Lung (tissue), 12 donors: ENCODE results near the gene POU2F2. TPM values are rescaled to one million over a fixed set of nuclear protein-coding genes. Genes with fewer than 3 reads are reported as not detected.

Source experiments
- ATAC-seq: fragments of 200-7000 bp; cut with Tn5 transposase; one replicate; pipeline ENCODE4 v1.9.1; 2020; ENCODE audit warnings: moderate number of reproducible peaks; ENCODE audit not compliant: insufficient read depth, low FRiP score
- DNase-seq, 3 donors: peaks; one replicate each; pipeline ENCODE4 v3.0.0-alpha.2; 2013 to 2017
- H3K27ac ChIP-seq, 2 donors: one replicate each; pipeline ENCODE4 v1.5.1; 2013; ENCODE audit warnings: mild to moderate bottlenecking in 2 of 2, moderate library complexity in 2 of 2, control low read depth in 1 of 2, inconsistent platforms in 1 of 2, low read depth in 1 of 2, low read length in 1 of 2
- H3K27me3 ChIP-seq, 3 donors: one replicate each; pipeline ENCODE4 v1.5.1; 2013; ENCODE audit warnings: low read length in 2 of 3; ENCODE audit not compliant: control insufficient read depth in 3 of 3, insufficient read depth in 3 of 3
- H3K36me3 ChIP-seq, 4 donors: one replicate each; pipeline ENCODE4 v1.5.1; 2013; ENCODE audit warnings: low read length in 4 of 4, mild to moderate bottlenecking in 1 of 4, moderate library complexity in 1 of 4; ENCODE audit not compliant: control insufficient read depth in 4 of 4, insufficient read depth in 4 of 4
- H3K4me1 ChIP-seq, 5 donors: one replicate each; pipeline ENCODE4 v1.5.1; 2013; ENCODE audit warnings: low read length in 5 of 5, mild to moderate bottlenecking in 2 of 5, moderate library complexity in 1 of 5; ENCODE audit not compliant: control insufficient read depth in 5 of 5, insufficient read depth in 5 of 5
- H3K4me3 ChIP-seq: one replicate; pipeline ENCODE4 v1.5.1; 2013; ENCODE audit warnings: mild to moderate bottlenecking, control low read depth, moderate library complexity
- H3K9ac ChIP-seq, 2 donors: one replicate each; pipeline ENCODE4 v1.5.1; 2013; ENCODE audit warnings: low read length in 2 of 2, control low read depth in 1 of 2; ENCODE audit not compliant: insufficient read depth in 1 of 2
- H3K9me3 ChIP-seq, 4 donors: one replicate each; pipeline ENCODE4 v1.5.1; 2013; ENCODE audit warnings: low read length in 3 of 4, mild to moderate bottlenecking in 1 of 4, moderate library complexity in 1 of 4; ENCODE audit not compliant: control insufficient read depth in 4 of 4, insufficient read depth in 3 of 4
- CTCF ChIP-seq: IDR thresholded peaks from 2 replicates; pipeline ENCODE4 v1.5.1; 2012; ENCODE audit warnings: mild to moderate bottlenecking; ENCODE audit errors: control extremely low read depth, extremely low read depth
- WGBS, 2 donors: extraction: QIAGEN DNeasy Blood & Tissue Kit; methylation state at CpG; one replicate each; pipeline ENCODE4 v1.1.7; 2013; 5-methylcytosine and 5-hydroxymethylcytosine counted together
- polyA plus RNA-seq, 2 donors: library from polyadenylated mRNA; stranded (reverse); fragments of 200-250 nt; gene quantifications; one replicate each; pipeline ENCODE4 v1.2.1, GENCODE V29; 2013
- total RNA-seq, 2 donors: library from RNA; depleted of rRNA in 1 of 2; stranded (reverse); fragments of >200 nt in 1 of 2; gene quantifications; one replicate each; pipeline ENCODE4 v1.2.1, GENCODE V29; 2014 to 2021
- donor health status: control.
- donor health status: control.
- donor health status: Bipolar disorder and iron deficiency.
- donor health status: healthy.
- donor health status: DM: yes; HTN: yes; CAD: no.

The POU2F2 gene
- total and polyA plus RNA-seq, 4 donors, result 1.9 to 11.9 (median 5.4) TPM

GRCh38 chr19:42074513-42075363, 57.5 kb downstream of the POU2F2 start:
- DNase-seq, result peak in 2 of 3 donors; percentile 47 to 48
- peaks cover 0 to 19% (median 3%) of the 10 kb centered on the region in 5 donors for H3K4me1 ChIP-seq
- H3K27me3 ChIP-seq, result no peaks in the 10 kb centered on the region
- 62 to 65% methylated on average over 27 of the region's 27 CpGs for WGBS, 2 donors
- peak overlapping the region; percentile 96 to 99 for H3K27ac ChIP-seq
- no peak overlapping the region for H3K4me3 ChIP-seq
- TF ChIP-seq CTCF, result no peak
- H3K9ac ChIP-seq, result peak overlapping the region; percentile 99
- no peaks in the 10 kb centered on the region for H3K9me3 ChIP-seq
- ATAC-seq, result no peak
- H3K36me3 ChIP-seq, result peaks cover 2 to 14% (median 8%) of the 10 kb centered on the region in 4 donors

GRCh38 chr19:42071247-42071646, 61.0 kb downstream of the POU2F2 start:
- 92 to 96% methylated on average over 12 of the region's 12 CpGs for WGBS, 2 donors
- no peak for DNase-seq

GRCh38 chr19:42069619-42070351, 62.5 kb downstream of the POU2F2 start, which contains the start of gene GRIK5:
Gene GRIK5, minus strand, starts transcription at chr19:42070206. Its CDS starts 4,436 bp downstream, at chr19:42065770.
- no peak within 1 kb of the TSS for H3K27ac ChIP-seq
- H3K4me1 ChIP-seq, result peaks cover 0 to 4% (median 0%) of the 10 kb centered on the region in 5 donors
- WGBS, 2 donors, result 1 to 16% methylated on average over 22 to 28 of the region's 29 CpGs
- H3K4me3 ChIP-seq, result no peak within 1 kb of the TSS
- ATAC-seq (no peak), DNase-seq (peak in 2 of 3 donors; percentile 41 to 46)
- H3K36me3 ChIP-seq, result no peaks in the 10 kb centered on the region
- H3K9ac ChIP-seq, result no peak within 1 kb of the TSS
- H3K27me3 ChIP-seq, result peaks cover 0 to 17% (median 14%) of the 10 kb centered on the region in 3 donors
- peaks cover 0 to 3% (median 0%) of the 10 kb centered on the region in 4 donors for H3K9me3 ChIP-seq
- no peak for TF ChIP-seq CTCF

More at GRCh38 chr19:42071247-42071646, 61.0 kb downstream of the POU2F2 start:
- H3K36me3 ChIP-seq, result no peaks in the 10 kb centered on the region
- H3K9me3 ChIP-seq, result peaks cover 0 to 3% (median 0%) of the 10 kb centered on the region in 4 donors
- ATAC-seq, result no peak
- H3K9ac ChIP-seq, result no peak overlapping the region
- H3K4me1 ChIP-seq, result peaks cover 0 to 8% (median 0%) of the 10 kb centered on the region in 5 donors
- peaks cover 0 to 17% (median 12%) of the 10 kb centered on the region in 3 donors for H3K27me3 ChIP-seq
- H3K4me3 ChIP-seq, result no peak overlapping the region
- H3K27ac ChIP-seq, result no peak overlapping the region
- TF ChIP-seq CTCF, result no peak
